ENCODE results near the gene HOXB5. TPM values are rescaled to one million over a fixed set of nuclear protein-coding genes. Genes with fewer than 3 reads are reported as not detected.
A peak's percentile ranks its signal among the peaks of the same experiment; 100 is the strongest.

Gene HOXB5
- total RNA-seq, 1 donor from 2014 or later, result not detected

DNA sequence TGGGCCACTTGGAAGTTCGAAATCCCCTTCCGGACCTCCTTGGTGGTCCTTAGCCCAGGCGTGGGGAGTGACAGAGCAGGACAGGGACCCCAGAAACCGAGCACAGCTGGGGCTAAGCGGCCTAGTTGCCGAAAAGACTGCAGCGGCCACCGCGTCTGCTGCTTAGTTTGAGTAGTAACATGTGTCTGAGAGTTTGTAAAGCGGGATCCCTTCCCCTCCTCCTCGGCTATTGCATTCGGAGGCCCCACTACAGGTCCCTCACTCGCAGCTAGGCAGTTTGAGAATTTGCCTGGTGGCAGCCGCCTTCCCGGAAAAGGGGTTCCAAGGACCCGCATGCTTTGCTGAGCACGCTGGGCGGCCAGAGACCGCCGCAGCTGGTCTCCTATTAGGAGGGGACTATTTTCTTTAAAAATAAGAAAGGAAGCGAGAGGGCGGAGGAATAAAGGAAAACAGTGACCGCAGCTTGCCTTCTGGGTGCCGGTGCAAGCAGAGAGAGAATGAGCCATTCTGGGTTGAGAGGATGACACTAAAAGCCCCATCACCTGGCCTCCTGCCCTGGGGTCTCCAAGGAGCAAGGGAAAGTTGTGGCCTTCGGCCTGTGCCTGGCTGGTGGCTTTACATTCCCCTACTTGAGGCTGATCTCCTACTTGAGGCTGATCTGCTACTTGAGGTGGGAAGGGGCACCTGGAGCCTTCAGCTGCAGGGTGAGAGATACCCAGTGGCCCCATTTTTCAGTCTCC is 1.1 kb upstream of the HOXB5 start:
- H3K4me2 ChIP-seq, result no peak overlapping the region
- Mint-ChIP-seq H3K4me1 (peaks cover 9% of the 10 kb centered on the region), H3K27me3 (ENCODE audit: insufficient read depth, low read depth) (peaks cover 97% of the 10 kb centered on the region), H3K4me3 (no peak overlapping the region), H3K36me3 (peaks cover 1% of the 10 kb centered on the region), H3K9me3 (peaks cover 11% of the 10 kb centered on the region), H3K27ac (no peak overlapping the region)
- H2AFZ ChIP-seq (replicated peaks), result no peak overlapping the region
- no peaks in the 10 kb centered on the region for H3K36me3 ChIP-seq
- H3K4me3 ChIP-seq, result no peak overlapping the region
- DNase-seq (ENCODE audit: low spot score), result no peak
- no peaks in the 10 kb centered on the region for H3K4me1 ChIP-seq
- TF ChIP-seq EZH2phosphoT487 (IDR thresholded peaks at IDR 0.05) (peak; percentile 74), CTCF (IDR thresholded peaks at IDR 0.05) (no peak), EZH2 (IDR thresholded peaks at IDR 0.05) (peak; percentile 91)
- no peaks in the 10 kb centered on the region for H3F3A ChIP-seq (ENCODE audit: low read depth)
- no peak overlapping the region for H3K9ac ChIP-seq
- H3K27ac ChIP-seq, result no peak overlapping the region
- H3K9me3 ChIP-seq (ENCODE audit: low read depth), result no peaks in the 10 kb centered on the region
- no peaks in the 10 kb centered on the region for H3K79me2 ChIP-seq (ENCODE audit: low read depth)
- peaks cover 98% of the 10 kb centered on the region for H4K20me1 ChIP-seq (ENCODE audit: low read depth)
- H3K27me3 ChIP-seq, result peaks cover 100% of the 10 kb centered on the region

DNA sequence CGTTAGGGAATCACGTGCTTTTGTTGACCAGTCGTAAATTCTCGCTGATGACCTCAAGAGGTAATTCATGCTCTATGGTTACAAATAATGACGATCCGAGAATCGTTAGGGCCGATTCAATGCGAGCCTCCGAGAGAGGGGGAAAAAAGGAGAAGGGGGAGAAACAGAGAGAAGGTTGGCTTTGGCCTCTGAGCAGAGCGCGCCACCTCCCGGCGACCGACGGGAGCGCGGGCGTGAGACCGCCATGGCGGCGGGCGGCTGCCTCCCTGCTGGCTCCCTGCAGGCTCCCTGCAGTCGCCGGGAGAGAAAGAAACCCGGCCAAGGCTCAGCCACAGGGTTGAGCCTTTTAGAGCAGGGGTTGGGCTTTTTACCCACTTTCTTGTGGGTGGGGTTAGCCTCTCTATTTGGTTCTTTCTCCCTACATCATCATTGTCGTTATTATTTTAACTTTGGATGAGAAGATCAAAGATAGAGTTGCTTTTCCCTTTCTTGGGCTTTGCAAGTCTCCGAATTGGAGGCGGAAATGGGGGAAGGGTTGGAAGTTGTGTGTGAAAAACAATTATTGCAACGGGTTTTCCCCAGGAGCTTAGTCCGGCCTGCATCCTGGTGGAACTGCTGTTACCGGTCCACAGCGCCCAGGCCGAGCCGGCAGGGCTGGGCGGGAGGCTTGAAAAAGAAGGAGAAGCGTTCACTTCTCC is 410 bp upstream of the HOXB5 start:
- Histone ChIP-seq H3K36me3 (no peaks in the 10 kb centered on the region), H3K9me3 (ENCODE audit: low read depth) (no peaks in the 10 kb centered on the region), H2AFZ (replicated peaks) (no peak overlapping the region), H3K4me3 (no peak overlapping the region), H3K27ac (no peak overlapping the region), H3F3A (ENCODE audit: low read depth) (no peaks in the 10 kb centered on the region), H3K9ac (no peak overlapping the region), H3K27me3 (peaks cover 100% of the 10 kb centered on the region), H4K20me1 (ENCODE audit: low read depth) (peaks cover 98% of the 10 kb centered on the region), H3K4me1 (no peaks in the 10 kb centered on the region), H3K79me2 (ENCODE audit: low read depth) (no peaks in the 10 kb centered on the region), H3K4me2 (no peak overlapping the region)
- Mint-ChIP-seq H3K36me3 (peaks cover 1% of the 10 kb centered on the region), H3K4me1 (peaks cover 9% of the 10 kb centered on the region), H3K27ac (no peak overlapping the region), H3K4me3 (no peak overlapping the region), H3K9me3 (peaks cover 8% of the 10 kb centered on the region), H3K27me3 (ENCODE audit: insufficient read depth, low read depth) (peaks cover 97% of the 10 kb centered on the region)
- TF ChIP-seq EZH2 (IDR thresholded peaks at IDR 0.05) (peak; percentile 86), EZH2phosphoT487 (IDR thresholded peaks at IDR 0.05) (peak; percentile 85), CTCF (IDR thresholded peaks at IDR 0.05) (peak; percentile 91)
- DNase-seq (ENCODE audit: low spot score), result peak; percentile 87

- Histone ChIP-seq H3F3A (ENCODE audit: low read depth) (no peaks in the 10 kb centered on the region), H4K20me1 (ENCODE audit: low read depth) (peaks cover 95% of the 10 kb centered on the region), H3K79me2 (ENCODE audit: low read depth) (no peaks in the 10 kb centered on the region), H3K4me2 (no peak overlapping the region), H3K9me3 (ENCODE audit: low read depth) (no peaks in the 10 kb centered on the region), H2AFZ (replicated peaks) (no peak overlapping the region), H3K9ac (no peak overlapping the region), H3K36me3 (no peaks in the 10 kb centered on the region), H3K27me3 (peaks cover 100% of the 10 kb centered on the region), H3K4me3 (no peak overlapping the region), H3K27ac (no peak overlapping the region), H3K4me1 (no peaks in the 10 kb centered on the region)
- TF ChIP-seq CTCF (IDR thresholded peaks at IDR 0.05), result no peak
- TF ChIP-seq EZH2phosphoT487 (IDR thresholded peaks at IDR 0.05), result peak; percentile 90
- TF ChIP-seq EZH2 (IDR thresholded peaks at IDR 0.05), result peak; percentile 90
- H3K36me3 Mint-ChIP-seq, result no peaks in the 10 kb centered on the region
- no peak overlapping the region for H3K4me3 Mint-ChIP-seq
- no peak overlapping the region for H3K27ac Mint-ChIP-seq
- peaks cover 9% of the 10 kb centered on the region for H3K4me1 Mint-ChIP-seq
- no peak for DNase-seq (ENCODE audit: low spot score)
- peaks cover 97% of the 10 kb centered on the region for H3K27me3 Mint-ChIP-seq (ENCODE audit: insufficient read depth, low read depth)
- H3K9me3 Mint-ChIP-seq, result peaks cover 6% of the 10 kb centered on the region
These were observed 1.0 kb downstream of the HOXB5 start for GRCh38 chr17:48592577-48592976.
